ENCODE results near the gene KMT2C.

- TF ChIP-seq, protein P1, sequence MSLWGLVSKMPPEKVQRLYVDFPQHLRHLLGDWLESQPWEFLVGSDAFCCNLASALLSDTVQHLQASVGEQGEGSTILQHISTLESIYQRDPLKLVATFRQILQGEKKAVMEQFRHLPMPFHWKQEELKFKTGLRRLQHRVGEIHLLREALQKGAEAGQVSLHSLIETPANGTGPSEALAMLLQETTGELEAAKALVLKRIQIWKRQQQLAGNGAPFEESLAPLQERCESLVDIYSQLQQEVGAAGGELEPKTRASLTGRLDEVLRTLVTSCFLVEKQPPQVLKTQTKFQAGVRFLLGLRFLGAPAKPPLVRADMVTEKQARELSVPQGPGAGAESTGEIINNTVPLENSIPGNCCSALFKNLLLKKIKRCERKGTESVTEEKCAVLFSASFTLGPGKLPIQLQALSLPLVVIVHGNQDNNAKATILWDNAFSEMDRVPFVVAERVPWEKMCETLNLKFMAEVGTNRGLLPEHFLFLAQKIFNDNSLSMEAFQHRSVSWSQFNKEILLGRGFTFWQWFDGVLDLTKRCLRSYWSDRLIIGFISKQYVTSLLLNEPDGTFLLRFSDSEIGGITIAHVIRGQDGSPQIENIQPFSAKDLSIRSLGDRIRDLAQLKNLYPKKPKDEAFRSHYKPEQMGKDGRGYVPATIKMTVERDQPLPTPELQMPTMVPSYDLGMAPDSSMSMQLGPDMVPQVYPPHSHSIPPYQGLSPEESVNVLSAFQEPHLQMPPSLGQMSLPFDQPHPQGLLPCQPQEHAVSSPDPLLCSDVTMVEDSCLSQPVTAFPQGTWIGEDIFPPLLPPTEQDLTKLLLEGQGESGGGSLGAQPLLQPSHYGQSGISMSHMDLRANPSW (CRISPR knock-in tag; conservative IDR thresholded peaks at IDR 0.05; ENCODE audit: low read depth), result no peak
- TF ChIP-seq CTCF (IDR thresholded peaks at IDR 0.05) (no peak), CREB1 (CRISPR knock-in tag; IDR thresholded peaks at IDR 0.05) (no peak), ZNF416 (CRISPR knock-in tag; IDR thresholded peaks at IDR 0.05) (no peak), MLX (CRISPR knock-in tag; IDR thresholded peaks at IDR 0.05) (no peak), NFE2L1 (CRISPR knock-in tag; IDR thresholded peaks at IDR 0.05) (no peak), PRRX2 (CRISPR knock-in tag; IDR thresholded peaks at IDR 0.05) (no peak), NR1H2 (CRISPR knock-in tag; IDR thresholded peaks at IDR 0.05) (no peak), ZBTB43 (CRISPR knock-in tag; IDR thresholded peaks at IDR 0.05) (no peak), MXD4 (CRISPR knock-in tag; IDR thresholded peaks at IDR 0.05; ENCODE audit: borderline replicate concordance) (no peak)
- TF ChIP-seq, protein P2, sequence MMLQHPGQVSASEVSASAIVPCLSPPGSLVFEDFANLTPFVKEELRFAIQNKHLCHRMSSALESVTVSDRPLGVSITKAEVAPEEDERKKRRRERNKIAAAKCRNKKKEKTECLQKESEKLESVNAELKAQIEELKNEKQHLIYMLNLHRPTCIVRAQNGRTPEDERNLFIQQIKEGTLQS (CRISPR knock-in tag; conservative IDR thresholded peaks at IDR 0.05), result no peak
- TF ChIP-seq, protein P3, sequence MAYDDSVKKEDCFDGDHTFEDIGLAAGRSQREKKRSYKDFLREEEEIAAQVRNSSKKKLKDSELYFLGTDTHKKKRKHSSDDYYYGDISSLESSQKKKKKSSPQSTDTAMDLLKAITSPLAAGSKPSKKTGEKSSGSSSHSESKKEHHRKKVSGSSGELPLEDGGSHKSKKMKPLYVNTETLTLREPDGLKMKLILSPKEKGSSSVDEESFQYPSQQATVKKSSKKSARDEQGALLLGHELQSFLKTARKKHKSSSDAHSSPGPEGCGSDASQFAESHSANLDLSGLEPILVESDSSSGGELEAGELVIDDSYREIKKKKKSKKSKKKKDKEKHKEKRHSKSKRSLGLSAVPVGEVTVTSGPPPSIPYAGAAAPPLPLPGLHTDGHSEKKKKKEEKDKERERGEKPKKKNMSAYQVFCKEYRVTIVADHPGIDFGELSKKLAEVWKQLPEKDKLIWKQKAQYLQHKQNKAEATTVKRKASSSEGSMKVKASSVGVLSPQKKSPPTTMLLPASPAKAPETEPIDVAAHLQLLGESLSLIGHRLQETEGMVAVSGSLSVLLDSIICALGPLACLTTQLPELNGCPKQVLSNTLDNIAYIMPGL (CRISPR knock-in tag; IDR thresholded peaks at IDR 0.05), result no peak
Observed at GRCh38 chr7:152347888-152348287, 87.9 kb downstream of the KMT2C start.
